HG03045 (cell line): ENCODE data around the gene HIF1A.
"Not testable (repeated sequence)": the region's sequence is repeated elsewhere in the genome, so short reads cannot be mapped to it uniquely, and the experiment has no call there.

Source experiments
- ATAC-seq: cut with Tn5 transposase; IDR thresholded peaks from one replicate; pipeline ENCODE4 v1.9.1; 2021; ENCODE audit warnings: mild to moderate bottlenecking, moderate library complexity; ENCODE audit not compliant: unreplicated experiment

The HIF1A gene

DNA sequence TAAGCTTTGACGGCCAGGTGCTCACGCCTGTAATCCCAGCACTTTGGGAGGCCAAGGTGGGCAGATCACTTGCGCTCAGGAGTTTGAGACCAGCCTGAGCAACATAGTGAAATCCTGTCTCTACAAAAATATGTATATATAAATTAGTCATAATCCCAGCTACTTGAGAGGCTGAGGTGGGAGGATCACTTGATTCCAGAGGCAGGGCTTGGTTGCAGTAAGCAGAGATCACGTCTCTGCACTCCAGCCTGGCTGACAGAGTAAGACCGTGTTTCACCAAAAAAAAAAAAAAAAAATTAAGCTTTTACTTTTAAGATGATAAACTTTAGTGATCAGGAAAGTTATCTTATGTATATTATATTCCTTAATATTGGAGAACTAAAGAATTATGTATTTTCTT lies 48.9 kb downstream of the HIF1A start:
- no peak for ATAC-seq

DNA sequence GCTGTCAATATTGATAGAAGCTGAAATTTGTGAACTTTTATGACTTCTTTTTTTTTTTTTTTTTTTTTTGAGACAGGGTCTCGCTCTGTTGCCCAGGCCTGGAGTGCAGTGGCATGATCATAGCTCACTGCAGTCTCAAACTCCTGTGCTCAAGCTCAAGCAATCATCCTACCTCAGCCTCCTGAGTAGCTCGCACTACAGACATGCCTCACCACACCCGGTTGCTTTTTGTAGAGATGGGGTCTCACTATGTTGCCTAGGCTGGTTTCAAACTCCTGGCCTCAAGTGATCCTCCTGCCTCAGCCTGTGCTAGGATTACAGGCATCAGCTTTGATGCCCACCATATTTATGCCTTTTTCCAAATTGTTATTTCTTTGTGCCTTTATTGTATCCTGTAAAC lies 51.0 kb downstream of the HIF1A start:
- not testable (repeated sequence) for ATAC-seq

DNA sequence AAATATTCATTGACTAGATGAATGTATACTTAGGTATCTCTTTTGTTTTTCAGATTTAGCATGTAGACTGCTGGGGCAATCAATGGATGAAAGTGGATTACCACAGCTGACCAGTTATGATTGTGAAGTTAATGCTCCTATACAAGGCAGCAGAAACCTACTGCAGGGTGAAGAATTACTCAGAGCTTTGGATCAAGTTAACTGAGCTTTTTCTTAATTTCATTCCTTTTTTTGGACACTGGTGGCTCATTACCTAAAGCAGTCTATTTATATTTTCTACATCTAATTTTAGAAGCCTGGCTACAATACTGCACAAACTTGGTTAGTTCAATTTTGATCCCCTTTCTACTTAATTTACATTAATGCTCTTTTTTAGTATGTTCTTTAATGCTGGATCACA lies 51.6 kb downstream of the HIF1A start:
- no peak for ATAC-seq

DNA sequence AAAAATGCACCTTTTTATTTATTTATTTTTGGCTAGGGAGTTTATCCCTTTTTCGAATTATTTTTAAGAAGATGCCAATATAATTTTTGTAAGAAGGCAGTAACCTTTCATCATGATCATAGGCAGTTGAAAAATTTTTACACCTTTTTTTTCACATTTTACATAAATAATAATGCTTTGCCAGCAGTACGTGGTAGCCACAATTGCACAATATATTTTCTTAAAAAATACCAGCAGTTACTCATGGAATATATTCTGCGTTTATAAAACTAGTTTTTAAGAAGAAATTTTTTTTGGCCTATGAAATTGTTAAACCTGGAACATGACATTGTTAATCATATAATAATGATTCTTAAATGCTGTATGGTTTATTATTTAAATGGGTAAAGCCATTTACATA lies 52.0 kb downstream of the HIF1A start:
- no peak for ATAC-seq

DNA sequence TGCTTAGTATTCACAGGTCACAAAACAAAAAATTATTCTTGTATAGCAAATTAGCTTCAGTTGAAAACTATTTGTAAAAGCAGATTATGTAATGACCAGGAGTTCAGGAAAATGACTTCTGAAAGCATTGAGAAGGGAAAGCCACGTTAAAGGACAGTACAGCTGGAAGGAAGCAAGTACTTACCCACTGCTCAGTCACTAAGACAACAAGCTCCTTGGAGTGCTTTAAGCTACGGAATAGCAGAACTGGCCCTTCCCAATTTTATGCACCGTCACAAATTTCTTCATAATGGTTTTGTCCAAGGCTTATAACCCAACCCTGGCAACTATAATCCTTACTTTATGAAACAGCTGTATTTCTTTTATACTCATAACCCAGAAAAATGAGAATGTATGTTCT lies 54.0 kb downstream of the HIF1A start:
- ATAC-seq: no peak

DNA sequence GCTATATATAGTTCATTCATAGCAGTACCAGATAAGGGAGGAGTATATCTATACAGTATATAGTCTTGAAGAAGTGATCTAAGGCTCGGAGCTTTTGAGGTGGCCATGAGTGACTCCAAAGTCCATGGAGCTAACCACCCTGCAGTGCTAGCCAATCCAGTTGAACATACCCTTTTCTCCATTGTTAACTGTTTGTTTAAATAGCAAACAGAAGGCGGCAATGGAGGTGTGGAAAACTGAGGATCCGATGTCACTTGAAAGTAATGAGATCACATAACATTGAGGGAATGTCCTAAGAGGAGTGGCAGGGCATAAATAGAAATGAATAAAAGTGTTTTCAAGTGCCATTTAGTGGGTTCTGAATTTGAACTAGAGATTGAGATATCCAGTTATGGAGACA lies 54.6 kb downstream of the HIF1A start:
- ATAC-seq: no peak

DNA sequence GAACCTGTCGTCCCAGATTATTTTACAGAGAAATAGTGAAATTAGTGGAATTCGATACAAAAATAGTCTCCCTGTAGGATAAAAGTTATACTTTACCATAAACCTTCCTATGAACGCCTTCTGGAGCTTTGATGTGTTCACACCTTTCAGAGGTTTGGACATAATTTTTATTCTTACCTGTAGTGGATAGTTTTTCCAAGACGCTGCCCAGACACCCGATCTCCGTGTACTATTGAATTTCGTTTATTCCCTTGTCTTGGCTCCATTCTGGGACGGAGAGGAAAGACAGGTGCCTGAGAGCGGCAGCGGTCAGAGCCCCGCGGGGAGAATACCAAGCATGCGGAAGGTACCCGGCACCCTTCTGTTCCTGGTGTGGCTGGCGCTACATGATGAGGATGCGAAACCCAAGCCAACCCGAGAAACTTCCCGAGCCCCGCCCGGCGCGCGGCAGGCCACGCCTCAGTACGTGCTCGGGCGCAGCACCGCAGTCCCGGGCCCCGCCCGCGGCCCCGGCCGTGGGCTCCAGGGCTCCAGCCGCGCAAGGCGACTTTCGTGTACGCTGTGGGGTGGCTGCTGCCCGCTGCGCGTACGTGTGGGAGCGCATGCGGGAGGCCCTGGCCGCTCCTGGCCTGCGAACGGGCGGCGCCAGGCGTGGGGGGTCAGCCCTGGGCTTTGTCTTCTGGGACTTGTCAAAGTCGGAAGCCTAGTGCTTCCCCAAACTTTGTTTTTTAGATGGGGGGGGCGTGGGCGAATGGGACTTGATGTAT lies 55.6 kb downstream of the HIF1A start:
- ATAC-seq: peak; percentile 94

DNA sequence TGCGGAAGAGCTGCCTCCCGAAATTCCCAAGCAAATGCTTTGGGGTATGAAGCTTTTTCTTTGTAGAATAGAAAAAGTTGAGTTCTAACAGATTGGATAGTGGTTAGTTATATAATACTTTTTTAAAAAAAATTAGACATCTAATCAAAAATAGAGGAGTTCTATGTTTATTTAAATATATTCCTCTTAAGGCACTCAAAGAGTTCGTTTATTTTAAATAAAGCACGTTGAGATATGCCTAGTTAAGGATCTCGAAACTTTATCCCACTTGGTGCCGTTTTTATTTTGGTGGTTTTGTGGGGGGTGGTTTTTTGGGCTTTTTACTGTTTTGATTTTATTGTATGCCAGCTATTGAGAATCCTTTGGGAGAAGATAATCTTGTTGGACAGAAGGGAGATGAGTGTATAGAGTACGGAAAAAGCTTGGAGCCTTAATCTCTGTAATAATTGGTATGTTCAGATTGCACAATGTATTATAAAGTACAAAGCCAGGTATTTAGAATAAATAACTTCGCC lies 56.2 kb downstream of the HIF1A start:
- no peak for ATAC-seq

DNA sequence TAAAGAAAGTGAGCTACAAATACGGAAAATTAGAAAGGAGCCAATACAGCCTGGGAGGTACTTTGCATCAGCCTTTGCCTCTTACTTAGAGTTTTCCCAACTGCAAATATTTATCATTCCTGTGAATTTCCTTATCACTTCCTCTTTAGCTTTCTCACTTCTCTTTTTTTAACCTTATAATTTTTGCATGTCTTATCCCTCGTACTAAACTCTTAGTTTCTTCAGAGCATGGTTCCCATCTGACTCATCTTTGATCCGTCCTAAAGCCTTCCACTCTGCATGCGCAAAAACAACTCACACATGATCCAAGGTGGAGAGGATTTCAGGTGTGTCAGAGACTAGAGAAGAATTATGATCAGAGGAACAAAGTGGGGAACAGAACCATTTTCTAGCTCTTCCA lies 57.3 kb downstream of the HIF1A start:
- no peak for ATAC-seq

DNA sequence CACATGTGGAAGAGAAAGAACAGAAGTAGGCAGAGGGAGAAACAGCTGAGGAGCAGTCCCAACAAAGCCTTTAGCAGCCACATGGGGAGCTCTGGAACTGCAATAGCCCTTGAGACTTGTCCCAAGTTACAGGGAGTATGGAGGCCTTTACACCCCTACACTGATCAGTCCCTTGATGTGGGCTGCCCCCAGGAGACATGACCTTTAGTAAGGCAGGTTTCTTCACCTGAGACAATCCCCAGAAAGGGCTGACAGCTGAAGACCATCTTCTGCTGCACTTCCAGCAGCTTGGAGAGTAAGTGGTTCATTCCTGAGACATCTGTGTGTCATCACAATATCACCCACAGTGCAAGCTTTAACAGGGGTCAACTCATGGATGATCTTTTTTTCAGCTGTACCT lies 58.3 kb downstream of the HIF1A start:
- no peak for ATAC-seq

DNA sequence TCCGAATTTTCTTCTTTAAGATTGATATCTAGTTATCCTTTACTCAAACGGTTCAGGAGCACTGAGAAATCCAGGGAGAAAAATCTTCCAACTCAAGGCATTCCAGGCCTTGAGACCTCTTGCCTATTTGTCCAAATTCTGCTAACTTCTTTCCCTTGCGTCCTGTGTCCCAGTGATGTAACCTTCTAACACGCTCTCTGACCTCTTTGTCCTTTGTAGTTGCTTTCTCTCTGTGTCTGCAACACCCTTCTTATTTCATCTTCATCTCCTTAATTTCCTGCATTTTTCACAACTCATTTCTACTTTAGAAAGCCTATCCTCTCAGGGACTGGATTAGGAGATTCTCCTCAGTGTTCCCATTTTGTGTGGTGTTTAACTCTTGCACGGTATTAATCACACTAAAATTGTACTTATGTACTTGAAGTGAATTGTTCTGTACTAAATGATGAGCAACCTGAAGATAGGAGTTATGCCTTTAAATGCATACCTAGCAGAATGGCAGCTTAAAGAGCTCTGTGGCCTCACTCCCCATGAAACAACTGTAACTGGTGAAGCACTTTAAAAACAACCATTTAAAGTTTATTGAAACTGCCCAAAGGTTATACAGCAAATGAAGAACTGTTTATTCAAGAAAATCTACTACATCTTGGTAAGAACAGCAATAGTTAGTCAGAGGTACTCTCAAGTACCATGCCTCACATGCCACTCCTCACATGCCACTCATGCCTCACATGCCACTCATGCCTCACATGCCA lies 59.5 kb downstream of the HIF1A start:
- no peak for ATAC-seq

DNA sequence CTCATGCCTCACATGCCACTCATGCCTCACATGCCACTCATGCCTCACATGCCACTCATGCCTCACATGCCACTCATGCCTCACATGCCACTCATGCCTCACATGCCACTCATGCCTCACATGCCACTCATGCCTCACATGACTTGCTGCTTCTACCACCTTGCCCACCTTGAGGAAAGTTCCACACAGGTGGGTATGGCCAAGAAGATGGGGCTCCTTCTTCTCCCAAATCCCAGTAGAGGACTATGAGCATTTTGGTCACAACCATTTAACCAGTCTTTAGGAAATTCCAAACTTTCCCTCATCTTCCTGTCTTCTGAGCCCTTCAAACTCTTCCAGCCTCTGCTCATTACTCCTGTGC lies 60.0 kb downstream of the HIF1A start:
- not testable (repeated sequence) for ATAC-seq

DNA sequence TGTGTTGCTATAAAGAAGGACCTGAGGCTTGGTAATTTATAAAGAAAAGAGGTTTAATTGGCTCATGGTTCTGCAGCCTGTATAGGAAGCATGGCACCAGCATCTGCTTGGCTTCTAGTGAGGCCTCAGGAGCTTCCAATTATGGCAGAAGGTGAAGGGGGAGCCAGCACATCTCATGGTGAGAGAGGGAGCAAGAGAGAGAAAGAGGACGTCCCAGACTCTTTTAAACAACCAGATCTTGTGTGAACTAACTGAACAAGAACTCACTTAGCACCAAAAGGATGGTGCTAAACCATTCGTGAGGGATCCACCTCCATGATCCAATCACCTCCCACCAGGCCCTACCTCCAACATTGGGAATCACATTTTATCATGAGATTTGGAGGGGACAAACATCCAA lies 60.8 kb downstream of the HIF1A start:
- ATAC-seq: no peak

DNA sequence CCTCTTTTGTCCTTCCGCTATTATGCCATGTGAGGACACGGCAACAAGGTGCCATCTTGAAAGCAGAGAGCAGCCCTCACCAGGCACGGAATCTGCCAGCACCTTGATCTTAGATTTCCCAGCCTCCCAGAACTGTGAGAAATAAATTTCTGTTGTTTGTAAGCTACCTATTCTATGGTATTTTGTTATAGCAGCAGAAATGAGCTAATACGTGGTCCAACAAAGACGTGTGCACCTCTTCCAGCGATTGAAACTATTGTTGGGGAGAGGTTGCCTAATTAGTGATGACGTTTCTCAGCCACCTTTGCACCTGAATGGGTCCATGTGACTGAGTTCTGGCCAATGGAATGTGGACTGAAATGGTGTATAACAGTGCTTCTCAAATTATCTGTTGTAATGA lies 64.6 kb downstream of the HIF1A start:
- ATAC-seq: no peak

DNA sequence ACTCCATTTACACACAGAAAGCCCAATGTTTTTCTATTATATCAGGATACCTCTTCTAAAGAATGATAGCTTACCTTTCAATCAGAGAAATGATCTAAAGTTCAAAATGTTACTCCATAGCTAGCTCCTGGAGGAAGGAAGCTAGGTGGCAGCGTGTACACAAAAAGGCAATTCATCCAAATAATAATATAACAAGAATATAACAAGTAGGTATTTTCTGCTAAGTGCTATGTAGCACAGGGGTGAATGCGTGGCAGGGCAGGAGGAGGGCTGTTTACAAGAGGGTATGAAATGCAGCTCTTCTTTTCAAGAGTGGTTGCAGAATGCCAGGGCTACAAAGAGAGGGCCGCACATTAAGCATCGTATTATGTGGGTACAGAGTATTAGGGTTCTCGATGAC lies 66.2 kb downstream of the HIF1A start:
- no peak for ATAC-seq

DNA sequence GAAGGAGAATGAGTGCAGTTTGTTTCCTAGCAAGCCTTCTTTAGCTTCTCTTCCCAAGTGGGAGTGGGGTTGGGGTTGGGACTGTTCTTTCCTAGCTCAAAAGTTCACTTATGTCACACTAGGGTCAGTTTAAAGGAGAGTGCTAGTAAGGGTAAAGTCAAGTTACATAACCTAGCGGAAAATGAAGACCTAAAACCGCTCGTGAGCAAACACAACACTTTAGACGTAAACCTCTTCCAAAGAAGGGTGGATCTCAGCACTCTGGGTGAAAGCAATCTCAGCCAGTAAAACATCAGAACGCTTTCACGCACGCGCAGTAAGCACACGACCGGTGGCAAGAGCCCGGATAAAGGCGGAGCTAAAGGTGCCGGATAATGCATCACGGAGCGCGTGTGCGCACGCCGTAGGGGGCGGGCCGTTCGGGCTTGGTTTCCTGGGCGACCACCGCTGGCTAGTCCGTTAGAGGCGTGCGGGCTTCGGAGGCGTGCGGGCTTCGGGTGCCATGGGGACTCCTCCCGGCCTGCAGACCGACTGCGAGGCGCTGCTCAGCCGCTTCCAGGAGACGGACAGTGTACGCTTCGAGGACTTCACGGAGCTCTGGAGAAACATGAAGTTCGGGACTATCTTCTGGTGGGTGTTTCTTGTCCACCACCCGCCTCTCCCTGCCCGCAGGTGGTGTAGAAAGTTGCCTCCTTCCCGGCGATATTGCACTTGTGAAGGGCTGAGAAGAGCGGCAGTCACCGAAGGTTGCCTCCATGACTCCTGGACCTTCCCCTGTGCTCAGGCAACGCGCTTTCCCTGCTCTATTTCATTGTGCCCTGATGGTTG lies 66.9 kb downstream of the HIF1A start, which contains the start of gene SNAPC1:
Gene SNAPC1 (plus strand): TSS at position 462 of the 828 bp plus-strand sequence. CDS start 41 bp downstream, at position 503.
- peak; percentile 99 for ATAC-seq

DNA sequence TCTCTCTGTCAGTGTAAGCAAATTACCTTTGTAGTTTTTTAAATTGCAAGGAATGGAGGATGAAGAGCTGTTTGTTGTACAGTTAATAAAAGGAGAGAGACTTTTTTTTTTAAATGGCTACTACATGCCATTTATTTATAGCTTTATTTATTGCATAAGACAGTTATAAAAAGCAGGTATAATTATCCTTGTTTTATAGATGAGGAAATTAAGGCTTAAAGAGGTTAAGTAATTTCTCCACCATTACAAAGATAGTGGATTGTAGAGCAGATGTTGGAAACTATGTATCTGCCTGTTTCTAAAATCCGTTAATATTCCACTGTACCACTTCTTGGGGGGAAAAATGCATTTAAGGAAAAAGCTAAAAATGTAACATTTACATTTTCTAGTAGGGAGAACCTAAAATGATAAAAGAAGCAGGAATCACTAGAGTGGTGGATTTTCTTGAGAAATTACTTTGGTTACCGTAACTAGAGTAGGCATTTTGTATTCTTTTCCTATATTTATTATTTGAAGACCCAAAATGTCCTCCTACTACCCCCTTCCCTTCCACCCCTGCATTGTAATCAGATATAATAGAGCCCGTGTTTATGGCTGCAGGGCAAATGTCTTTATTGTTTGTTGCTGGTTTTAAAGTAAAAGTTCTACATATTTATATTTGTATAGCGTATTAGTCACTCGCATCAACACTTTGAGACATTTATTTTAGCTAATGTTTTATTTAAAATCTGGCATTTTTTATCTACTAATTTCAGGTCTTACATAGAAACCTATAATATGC lies 69.2 kb downstream of the HIF1A start:
- no peak for ATAC-seq

DNA sequence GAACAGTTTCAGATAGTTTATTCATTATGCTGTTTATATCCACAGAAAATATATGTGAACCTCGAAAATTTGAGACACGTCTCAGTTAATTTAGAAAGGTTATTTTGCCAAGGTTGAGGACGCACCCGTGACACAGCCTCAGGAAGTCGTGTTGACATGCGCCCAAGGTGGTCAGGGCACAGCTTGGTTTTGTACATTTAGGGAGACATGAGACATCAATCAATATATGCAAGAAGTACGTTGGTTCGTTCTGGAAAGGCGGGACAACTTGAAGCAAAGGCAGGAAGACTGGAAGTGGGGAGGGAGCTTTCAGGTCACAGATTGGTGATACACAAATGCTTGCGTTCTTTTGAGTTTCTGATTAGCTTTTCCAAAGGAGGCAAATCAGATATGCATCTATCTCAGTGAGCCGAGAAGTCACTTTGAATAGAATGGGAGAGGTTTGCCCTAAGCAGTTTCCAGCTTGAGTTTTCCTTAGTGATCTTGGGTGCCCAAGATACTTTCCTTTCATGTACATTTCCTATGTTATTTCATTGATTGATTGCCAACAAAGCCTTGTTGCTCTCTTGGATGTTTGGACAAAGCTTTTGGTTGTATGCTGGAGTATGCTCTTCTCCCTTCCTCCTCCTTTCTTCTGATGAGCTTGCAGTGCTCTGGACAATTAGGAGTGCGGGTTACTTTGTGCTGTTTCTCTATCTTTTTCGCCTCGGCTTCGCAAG lies 70.1 kb downstream of the HIF1A start:
- no peak for ATAC-seq

DNA sequence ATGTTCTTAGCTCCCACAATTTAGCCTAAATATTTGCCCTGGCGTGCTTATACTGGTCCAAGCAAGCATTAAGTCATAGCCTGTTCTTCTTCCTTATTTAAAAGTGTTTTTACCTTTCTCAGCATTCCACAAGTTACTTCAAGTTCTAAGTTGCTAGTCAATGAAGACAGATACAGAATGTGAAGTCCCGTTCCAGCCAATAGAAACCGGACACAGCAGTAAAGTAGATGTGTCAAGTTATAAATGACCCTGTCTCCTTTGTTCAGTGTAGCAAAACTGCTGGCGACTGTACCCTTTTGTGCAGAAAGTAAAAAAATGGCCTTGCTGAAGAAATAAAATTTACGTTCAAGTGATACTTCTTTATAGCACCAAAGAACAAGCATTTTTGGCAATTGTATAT lies 70.8 kb downstream of the HIF1A start:
- no peak for ATAC-seq

DNA sequence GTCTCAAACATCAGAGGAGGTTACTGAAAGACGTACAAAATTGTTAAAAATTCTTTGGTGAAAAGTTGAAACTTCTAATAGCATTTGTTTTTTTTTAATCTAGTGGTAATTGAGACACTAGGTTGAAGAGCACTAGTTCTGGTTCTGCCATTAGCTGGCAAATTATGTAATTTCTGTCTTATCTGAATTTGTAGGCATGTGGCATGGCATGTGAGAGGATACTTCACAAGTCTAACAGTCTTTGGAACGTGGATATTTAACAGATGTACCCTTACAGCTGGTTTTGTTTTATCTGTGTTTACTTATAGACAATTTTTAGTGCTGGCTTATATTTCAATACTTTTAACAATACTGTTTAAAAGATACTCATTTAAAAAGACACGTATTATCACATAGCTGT lies 72.9 kb downstream of the HIF1A start:
- ATAC-seq: no peak
